Epithelial cell of esophagus (primary cell): Measurements from ENCODE around the gene DYNLRB1.
"Not testable (repeated sequence)": the region's sequence is repeated elsewhere in the genome, so short reads cannot be mapped to it uniquely, and the experiment has no call there.

Experiments
- DNase-seq: peaks from one replicate; pipeline ENCODE4 v3.0.0; 2010; ENCODE audit warnings: low read depth
- H3K4me3 ChIP-seq: 2 replicates; pipeline ENCODE4 v1.5.1; 2011; ENCODE audit warnings: mild to moderate bottlenecking, low read length, control low read depth
- TF ChIP-seq, protein P1 (sequence below): IDR thresholded peaks from 2 replicates; pipeline ENCODE4 v1.5.1; 2011; ENCODE audit warnings: low read depth, mild to moderate bottlenecking, low read length, control low read depth, inconsistent platforms; ENCODE audit not compliant: insufficient read depth; ENCODE audit errors: missing control alignments

Gene DYNLRB1

DNA sequence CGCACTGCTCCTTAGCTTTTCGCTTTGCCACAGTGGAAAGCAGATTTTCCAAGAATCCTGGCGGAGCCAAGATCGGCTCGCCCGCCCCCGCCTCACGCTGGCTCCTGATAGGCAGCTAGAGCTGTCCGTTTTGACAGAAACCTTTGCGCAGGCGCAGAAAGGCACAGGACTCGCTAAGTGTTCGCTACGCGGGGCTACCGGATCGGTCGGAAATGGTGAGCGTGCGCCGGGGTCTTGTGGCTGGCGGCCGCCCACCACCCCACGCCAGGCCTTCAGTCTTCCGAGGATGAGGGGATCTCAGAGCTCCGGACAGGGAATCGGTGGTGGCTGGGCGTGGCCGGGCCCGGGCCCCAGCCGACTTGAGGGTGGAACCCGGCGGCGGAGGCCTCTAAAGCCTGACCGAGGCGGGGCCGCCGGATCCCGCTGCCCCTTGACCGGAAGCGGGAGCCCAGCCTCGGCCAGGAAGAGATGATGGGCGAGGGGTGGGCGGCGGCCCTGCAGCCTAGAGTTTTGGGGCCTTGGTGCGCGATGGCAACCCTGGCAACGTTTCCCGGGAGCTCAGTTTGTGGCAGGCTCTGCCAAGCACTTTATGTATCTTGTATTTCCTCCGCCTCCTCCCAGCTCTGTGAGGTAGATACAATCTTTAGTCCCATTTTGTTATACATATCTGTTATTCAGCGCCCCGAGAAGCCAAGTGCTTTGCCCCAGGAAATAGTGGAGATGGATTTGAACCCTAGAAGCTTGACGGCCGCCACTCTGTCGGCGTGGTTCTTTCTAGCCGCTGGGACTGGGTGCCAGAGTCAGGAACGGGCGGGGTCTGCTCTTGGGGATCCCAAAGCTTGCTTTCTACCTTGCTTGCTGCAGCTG, at the start of gene DYNLRB1:
Gene DYNLRB1, plus strand, starts transcription at position 176 of the 867 bp plus-strand sequence. Its CDS starts 37 bp downstream, at position 213.
- H3K4me3 ChIP-seq, result peak within 1 kb of the TSS; percentile 91
- peak; percentile 96 for DNase-seq
- TF ChIP-seq, protein P1, sequence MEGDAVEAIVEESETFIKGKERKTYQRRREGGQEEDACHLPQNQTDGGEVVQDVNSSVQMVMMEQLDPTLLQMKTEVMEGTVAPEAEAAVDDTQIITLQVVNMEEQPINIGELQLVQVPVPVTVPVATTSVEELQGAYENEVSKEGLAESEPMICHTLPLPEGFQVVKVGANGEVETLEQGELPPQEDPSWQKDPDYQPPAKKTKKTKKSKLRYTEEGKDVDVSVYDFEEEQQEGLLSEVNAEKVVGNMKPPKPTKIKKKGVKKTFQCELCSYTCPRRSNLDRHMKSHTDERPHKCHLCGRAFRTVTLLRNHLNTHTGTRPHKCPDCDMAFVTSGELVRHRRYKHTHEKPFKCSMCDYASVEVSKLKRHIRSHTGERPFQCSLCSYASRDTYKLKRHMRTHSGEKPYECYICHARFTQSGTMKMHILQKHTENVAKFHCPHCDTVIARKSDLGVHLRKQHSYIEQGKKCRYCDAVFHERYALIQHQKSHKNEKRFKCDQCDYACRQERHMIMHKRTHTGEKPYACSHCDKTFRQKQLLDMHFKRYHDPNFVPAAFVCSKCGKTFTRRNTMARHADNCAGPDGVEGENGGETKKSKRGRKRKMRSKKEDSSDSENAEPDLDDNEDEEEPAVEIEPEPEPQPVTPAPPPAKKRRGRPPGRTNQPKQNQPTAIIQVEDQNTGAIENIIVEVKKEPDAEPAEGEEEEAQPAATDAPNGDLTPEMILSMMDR, result no peak

GRCh38 chr20:34468951-34469350, 47.3 kb upstream of the DYNLRB1 start:
- no peak for DNase-seq
- H3K4me3 ChIP-seq, result no peak overlapping the region
- TF ChIP-seq, protein P1, result no peak

- H3K4me3 ChIP-seq, result no peak overlapping the region
- DNase-seq, result peak; percentile 10
- TF ChIP-seq, protein P1, result no peak
Measured at GRCh38 chr20:34472246-34472925, 43.8 kb upstream of the DYNLRB1 start.

- TF ChIP-seq, protein P1, result peak; percentile 38
- DNase-seq, result peak; percentile 59
- H3K4me3 ChIP-seq, result no peak overlapping the region
Measured at GRCh38 chr20:34473262-34473883, 42.8 kb upstream of the DYNLRB1 start.

GRCh38 chr20:34475979-34476736, 40.1 kb upstream of the DYNLRB1 start:
- TF ChIP-seq, protein P1, result peak; percentile 27
- DNase-seq, result peak; percentile 21
- no peak overlapping the region for H3K4me3 ChIP-seq

DNA sequence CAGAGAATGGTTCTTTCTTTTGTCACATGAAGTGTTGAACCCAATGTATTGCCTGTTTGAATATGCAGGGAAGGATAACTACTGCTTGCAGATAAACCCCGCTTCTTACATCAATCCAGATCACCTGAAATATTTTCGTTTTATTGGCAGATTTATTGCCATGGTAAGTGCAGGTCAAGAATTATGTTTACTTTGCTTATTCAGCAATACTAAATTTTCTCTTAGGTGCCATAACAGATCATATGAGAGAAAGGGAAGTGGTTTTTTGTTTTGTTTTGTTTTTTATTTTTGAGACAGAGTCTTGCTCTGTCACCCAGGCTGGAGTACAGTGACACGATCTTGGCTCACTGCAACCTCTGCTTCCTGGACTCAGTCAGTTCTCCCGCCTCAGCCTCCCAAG, 36.6 kb upstream of the DYNLRB1 start:
- DNase-seq, result no peak
- TF ChIP-seq, protein P1, result no peak
- no peak overlapping the region for H3K4me3 ChIP-seq

DNA sequence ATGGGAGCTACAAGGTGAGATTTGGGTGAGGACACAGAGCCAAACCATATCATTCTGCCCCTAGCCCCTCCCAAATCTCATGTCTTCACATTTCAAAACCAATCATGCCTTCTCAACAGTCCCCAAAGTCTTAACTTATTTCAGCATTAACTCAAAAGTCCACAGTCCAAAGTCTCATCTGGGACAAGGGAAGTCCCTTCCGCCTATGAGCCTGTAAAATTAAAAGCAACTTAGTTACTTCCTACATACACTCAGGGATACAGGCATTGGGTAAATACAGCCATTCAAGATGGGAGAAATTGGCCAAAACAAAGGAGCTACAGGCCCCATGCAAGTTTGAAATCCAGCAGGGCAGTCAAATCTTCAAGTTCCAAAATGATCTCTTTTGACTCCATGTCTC, 34.1 kb upstream of the DYNLRB1 start:
- H3K4me3 ChIP-seq, DNase-seq: not testable (repeated sequence)

DNA sequence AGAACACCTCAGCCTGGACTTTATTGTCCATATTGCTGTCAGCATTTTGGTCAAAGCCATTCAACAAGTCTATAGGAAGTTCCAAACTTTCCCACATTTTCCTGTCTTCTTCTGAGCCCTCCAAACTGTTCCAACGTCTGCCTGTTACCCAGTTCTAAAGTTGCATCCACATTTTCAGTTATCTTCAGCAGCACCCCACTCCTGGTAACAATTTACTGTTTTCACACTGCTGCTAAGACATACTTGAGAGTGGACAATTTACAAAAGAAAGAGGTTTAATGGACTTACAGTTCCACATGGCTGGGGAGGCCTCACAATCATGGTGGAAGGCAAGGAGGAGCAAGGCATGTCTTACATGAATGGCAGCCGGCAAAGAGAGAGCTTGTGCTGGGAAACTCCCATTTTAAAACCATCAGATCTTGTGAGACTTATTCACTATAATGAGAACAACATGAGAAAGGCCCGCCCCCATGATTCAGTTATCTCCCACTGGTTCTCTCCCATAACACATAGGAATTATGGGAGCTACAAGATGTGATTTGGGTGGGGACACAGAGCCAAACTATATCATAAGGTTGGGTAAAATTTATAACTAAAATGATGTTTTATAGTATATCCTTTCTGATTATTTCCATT, 32.5 kb upstream of the DYNLRB1 start:
- DNase-seq, H3K4me3 ChIP-seq: not testable (repeated sequence)
